ENCODE data around the gene ATXN1. TPM values are rescaled to one million over a fixed set of nuclear protein-coding genes. Genes with fewer than 3 reads are reported as not detected.

The ATXN1 gene
- total RNA-seq, 4 donors from 2014 or later: 16.3 to 52.2 (median 25.7) TPM

DNA sequence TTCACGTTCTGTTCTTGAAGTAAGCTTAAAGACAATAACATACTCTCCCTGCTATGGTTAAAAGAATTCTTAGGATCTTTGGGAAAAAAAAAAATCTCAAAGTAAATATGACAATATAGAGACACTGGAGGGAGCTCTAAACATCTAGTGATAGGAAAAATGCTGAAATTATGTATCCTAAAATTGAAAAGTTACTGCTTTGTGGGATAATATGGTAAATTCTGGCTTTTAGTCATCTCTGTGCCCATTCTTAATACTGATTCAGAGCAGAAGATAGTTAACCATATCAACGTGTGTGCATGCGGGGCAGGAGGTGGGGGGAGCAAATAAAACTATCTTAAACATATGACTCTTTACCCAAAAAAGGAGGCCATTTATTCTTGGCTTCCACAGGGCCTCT, 357.4 kb downstream of the ATXN1 start:
- TF ChIP-seq, protein P1, sequence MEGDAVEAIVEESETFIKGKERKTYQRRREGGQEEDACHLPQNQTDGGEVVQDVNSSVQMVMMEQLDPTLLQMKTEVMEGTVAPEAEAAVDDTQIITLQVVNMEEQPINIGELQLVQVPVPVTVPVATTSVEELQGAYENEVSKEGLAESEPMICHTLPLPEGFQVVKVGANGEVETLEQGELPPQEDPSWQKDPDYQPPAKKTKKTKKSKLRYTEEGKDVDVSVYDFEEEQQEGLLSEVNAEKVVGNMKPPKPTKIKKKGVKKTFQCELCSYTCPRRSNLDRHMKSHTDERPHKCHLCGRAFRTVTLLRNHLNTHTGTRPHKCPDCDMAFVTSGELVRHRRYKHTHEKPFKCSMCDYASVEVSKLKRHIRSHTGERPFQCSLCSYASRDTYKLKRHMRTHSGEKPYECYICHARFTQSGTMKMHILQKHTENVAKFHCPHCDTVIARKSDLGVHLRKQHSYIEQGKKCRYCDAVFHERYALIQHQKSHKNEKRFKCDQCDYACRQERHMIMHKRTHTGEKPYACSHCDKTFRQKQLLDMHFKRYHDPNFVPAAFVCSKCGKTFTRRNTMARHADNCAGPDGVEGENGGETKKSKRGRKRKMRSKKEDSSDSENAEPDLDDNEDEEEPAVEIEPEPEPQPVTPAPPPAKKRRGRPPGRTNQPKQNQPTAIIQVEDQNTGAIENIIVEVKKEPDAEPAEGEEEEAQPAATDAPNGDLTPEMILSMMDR (IDR thresholded peaks at IDR 0.05): no peak
- TF ChIP-seq POLR2A (IDR thresholded peaks at IDR 0.05): no peak
- DNase-seq (ENCODE audit: low spot score in 2 of 2): no peak
- WGBS, 2 donors: 62 to 70% methylated on average over 3 of the region's 3 CpGs
- H3K4me3 ChIP-seq (ENCODE audit: low read depth, poor library complexity, severe bottlenecking): no peak overlapping the region
- intact Hi-C loops (cut with DNase I; ENCODE audit: low total_unique reads): loop anchor here (10.0 kb wide), 1 partner anchor 69 kb away; no protein-coding TSS in a partner anchor

- 29 to 51% methylated on average over 2 of the region's 2 CpGs for WGBS, 2 donors
- TF ChIP-seq POLR2A (IDR thresholded peaks at IDR 0.05): no peak
- TF ChIP-seq, protein P1 (IDR thresholded peaks at IDR 0.05): no peak
- intact Hi-C loops (cut with DNase I; ENCODE audit: low total_unique reads): loop anchor here (10.0 kb wide), 1 partner anchor 68 kb away; no protein-coding TSS in a partner anchor
These were observed 358.7 kb downstream of the ATXN1 start for GRCh38 chr6:16402581-16402900.

GRCh38 chr6:16400248-16400760, 361.0 kb downstream of the ATXN1 start:
- no peak for TF ChIP-seq POLR2A (IDR thresholded peaks at IDR 0.05)
- TF ChIP-seq, protein P1 (IDR thresholded peaks at IDR 0.05): no peak
- no peak for DNase-seq (ENCODE audit: low spot score in 2 of 2)
- no peak overlapping the region for H3K4me3 ChIP-seq (ENCODE audit: low read depth, poor library complexity, severe bottlenecking)
- intact Hi-C loops (cut with DNase I; ENCODE audit: low total_unique reads): loop anchor here (10.0 kb wide), 1 partner anchor 66 kb away; no protein-coding TSS in a partner anchor
- WGBS, 2 donors: 92 to 96% methylated on average over 3 of the region's 3 CpGs

More at GRCh38 chr6:16402581-16402900, 358.7 kb downstream of the ATXN1 start:
- no peak overlapping the region for H3K4me3 ChIP-seq (ENCODE audit: low read depth, poor library complexity, severe bottlenecking)
- DNase-seq (ENCODE audit: low spot score in 2 of 2): no peak

GRCh38 chr6:16399695-16400094, 361.6 kb downstream of the ATXN1 start:
- H3K4me3 ChIP-seq (ENCODE audit: low read depth, poor library complexity, severe bottlenecking): no peak overlapping the region
- intact Hi-C loops (cut with DNase I; ENCODE audit: low total_unique reads): loop anchor here (10.0 kb wide), 1 partner anchor 65 kb away; no protein-coding TSS in a partner anchor
- DNase-seq (ENCODE audit: low spot score in 2 of 2): no peak
- TF ChIP-seq, protein P1 (IDR thresholded peaks at IDR 0.05): no peak
- TF ChIP-seq POLR2A (IDR thresholded peaks at IDR 0.05): no peak
- 88 to 97% methylated on average over 5 of the region's 5 CpGs for WGBS, 2 donors

DNA sequence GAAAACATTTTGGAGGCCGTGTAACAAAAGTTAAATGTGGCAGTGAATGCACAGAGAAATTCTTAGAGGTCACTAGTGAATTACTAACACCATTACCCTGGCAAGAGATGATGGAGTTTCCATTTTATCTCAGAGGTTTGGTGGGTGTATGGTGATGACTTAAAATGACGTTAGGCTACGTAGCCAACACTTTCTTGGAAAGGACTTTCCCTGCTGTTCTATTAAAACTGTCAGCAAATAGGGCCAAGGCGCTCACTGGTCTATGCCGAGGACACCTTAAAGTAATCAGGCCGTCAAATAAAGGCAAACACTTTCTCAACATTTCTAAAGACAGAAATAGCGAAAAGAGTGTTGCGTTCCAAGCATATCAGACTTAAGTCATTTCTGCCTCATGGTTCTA, 362.1 kb downstream of the ATXN1 start:
- DNase-seq (ENCODE audit: low spot score in 2 of 2): no peak
- H3K4me3 ChIP-seq (ENCODE audit: low read depth, poor library complexity, severe bottlenecking): no peak overlapping the region
- intact Hi-C loops (cut with DNase I; ENCODE audit: low total_unique reads): no loop called here
- WGBS, 2 donors: 83 to 86% methylated on average over 8 of the region's 8 CpGs
- TF ChIP-seq POLR2A (IDR thresholded peaks at IDR 0.05): no peak
- TF ChIP-seq, protein P1 (IDR thresholded peaks at IDR 0.05): no peak

DNA sequence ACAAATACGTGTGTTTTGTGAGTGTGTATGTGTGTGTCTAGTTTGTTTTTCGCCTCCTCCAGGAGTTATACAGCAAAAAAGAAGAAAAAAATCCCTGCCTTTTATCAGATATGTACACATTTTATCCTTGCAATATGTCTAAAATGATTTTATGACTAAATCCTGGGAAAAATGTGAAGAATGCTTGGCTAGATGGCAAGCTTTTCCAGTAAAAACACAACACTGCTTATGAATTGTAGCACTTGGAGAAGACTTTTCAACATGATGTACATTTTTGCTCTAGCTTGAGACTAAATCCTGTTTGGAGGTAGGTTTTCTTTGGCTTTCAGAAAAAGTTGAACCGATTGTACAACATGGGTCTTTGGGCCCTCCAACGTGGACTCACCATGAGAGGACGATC, 362.7 kb downstream of the ATXN1 start:
- TF ChIP-seq POLR2A (IDR thresholded peaks at IDR 0.05): no peak
- intact Hi-C loops (cut with DNase I; ENCODE audit: low total_unique reads): no loop called here
- no peak overlapping the region for H3K4me3 ChIP-seq (ENCODE audit: low read depth, poor library complexity, severe bottlenecking)
- 82 to 90% methylated on average over 5 of the region's 5 CpGs for WGBS, 2 donors
- no peak for DNase-seq (ENCODE audit: low spot score in 2 of 2)

Data from lower leg skin (tissue), 4 donors.